Uterus (tissue), 4 donors: ENCODE results near the gene SERPINA4. TPM values are rescaled to one million over a fixed set of nuclear protein-coding genes. Genes with fewer than 3 reads are reported as not detected.

Experiments used
- DNase-seq, 2 donors: peaks; one replicate each; pipeline ENCODE4 v3.0.0-alpha.2; 2019 to 2020
- H3K27ac ChIP-seq, 2 donors: fragments of 200-600 bp; sonication (generic); 1 replicate in 1 of 2; 2 replicates in 1 of 2; pipeline ENCODE4 v1.5.1; 2016 to 2018
- H3K27me3 ChIP-seq, 2 donors: fragments of 200-600 bp; sonication (generic); one replicate each; pipeline ENCODE4 v1.5.1; 2018 to 2019; ENCODE audit warnings: control low read depth in 1 of 2
- H3K36me3 ChIP-seq, 2 donors: fragments of 200-600 bp; sonication (generic); one replicate each; pipeline ENCODE4 v1.5.1; 2019; ENCODE audit warnings: control low read depth in 1 of 2
- H3K4me1 ChIP-seq, 2 donors: fragments of 200-600 bp; sonication (generic); one replicate each; pipeline ENCODE4 v1.5.1; 2018 to 2019; ENCODE audit warnings: control low read depth in 1 of 2
- H3K4me3 ChIP-seq, 2 donors: fragments of 200-600 bp; sonication (generic); 1 replicate in 1 of 2; 2 replicates in 1 of 2; pipeline ENCODE4 v1.5.1; 2018 to 2019; ENCODE audit warnings: mild to moderate bottlenecking in 1 of 2
- H3K9me3 ChIP-seq, 2 donors: fragments of 200-600 bp; sonication (generic); one replicate each; pipeline ENCODE4 v1.5.1; 2019; ENCODE audit warnings: control low read depth in 1 of 2
- CTCF ChIP-seq, 4 experiments: fragments of 200-600 bp in 2 of 4; fragments of 450-650 bp in 2 of 4; sonication (generic) in 2 of 4; IDR thresholded peaks; one replicate each; pipeline ENCODE4 v1.5.1; 2016 to 2019; ENCODE audit warnings: antibody characterized with exemption in 4 of 4, mild to moderate bottlenecking in 2 of 4, moderate library complexity in 1 of 4
- POLR2A ChIP-seq, 2 donors: fragments of 450-650 bp; IDR thresholded peaks; one replicate each; pipeline ENCODE4 v1.6.1; 2016; ENCODE audit warnings: antibody characterized with exemption in 2 of 2, mild to moderate bottlenecking in 1 of 2, moderate library complexity in 1 of 2
- intact Hi-C: fragments of 100-400 bp; cut with DNase I; formaldehyde crosslinking; loops from one replicate; pipeline ENCODE4 v1.15.1; 2023; ENCODE audit warnings: low total_unique reads
- total RNA-seq, 4 donors: library from RNA; depleted of rRNA in 3 of 4; stranded (reverse); fragments of >200 nt in 3 of 4; gene quantifications; one replicate each; pipeline versions ENCODE4 v1.1.0 to v1.2.4, GENCODE V29; 2014 to 2023
- donor health status: DM: yes; HTN: yes; CAD: no.

The SERPINA4 gene
- total RNA-seq: under 1 TPM in 1 of 4 donors, not detected in 3; 0.28 TPM

DNA sequence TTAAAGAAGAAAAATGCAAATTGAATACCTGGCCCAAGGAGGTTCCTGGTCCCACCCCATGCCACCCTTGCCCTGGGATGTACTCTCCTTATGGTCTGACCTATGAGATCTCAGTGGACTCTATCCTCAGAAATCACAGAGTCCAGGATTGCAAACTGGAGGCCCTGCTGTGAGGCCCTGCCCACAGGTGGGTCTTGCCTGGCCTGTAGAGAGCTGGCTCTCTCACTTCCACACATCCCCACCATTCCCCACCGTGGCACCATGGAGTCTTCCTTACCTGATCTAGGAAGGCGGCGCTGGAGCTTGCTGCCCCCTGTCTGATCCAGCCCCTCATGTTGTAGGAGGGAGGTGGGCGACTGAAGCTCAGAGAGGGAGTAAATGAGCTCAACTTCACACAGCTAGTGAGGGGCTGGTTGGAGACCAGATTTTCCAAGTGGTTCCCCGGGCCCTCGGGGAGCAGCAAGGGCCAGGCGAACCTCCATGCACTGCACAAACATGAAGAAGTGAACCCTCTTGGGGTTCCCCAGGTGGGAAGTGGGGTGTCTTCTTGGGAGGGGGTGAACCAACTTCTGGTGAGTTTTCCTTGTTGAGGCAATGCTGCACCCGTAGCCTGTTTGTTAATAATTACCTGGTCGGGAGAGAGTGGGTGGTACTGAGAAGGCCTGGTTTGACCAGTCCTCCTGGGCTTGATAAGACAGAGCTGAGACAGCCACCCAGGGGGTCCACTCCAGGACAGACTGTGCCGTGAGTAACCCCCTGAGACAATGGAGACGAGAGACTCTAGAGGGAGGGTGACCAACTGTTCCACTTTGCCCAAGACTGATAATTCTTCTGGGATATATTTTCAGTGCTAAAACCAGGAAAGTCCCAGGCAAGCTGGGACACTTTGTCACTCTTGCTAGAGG lies at the start of gene SERPINA4:
Gene SERPINA4 (plus strand): TSS at position 692 of the 905 bp plus-strand sequence. CDS start 2,041 bp downstream, outside the sequence.
- intact Hi-C loops: no loop called here
- Histone ChIP-seq H3K9me3 (no peaks in the 10 kb centered on the region), H3K27me3 (no peaks in the 10 kb centered on the region), H3K4me3 (no peak within 1 kb of the TSS), H3K36me3 (no peaks in the 10 kb centered on the region), H3K4me1 (no peaks in the 10 kb centered on the region), H3K27ac (no peak within 1 kb of the TSS)
- DNase-seq: no peak
- no peak for TF ChIP-seq CTCF (IDR thresholded peaks at IDR 0.05)
- no peak for TF ChIP-seq POLR2A (IDR thresholded peaks at IDR 0.05)

DNA sequence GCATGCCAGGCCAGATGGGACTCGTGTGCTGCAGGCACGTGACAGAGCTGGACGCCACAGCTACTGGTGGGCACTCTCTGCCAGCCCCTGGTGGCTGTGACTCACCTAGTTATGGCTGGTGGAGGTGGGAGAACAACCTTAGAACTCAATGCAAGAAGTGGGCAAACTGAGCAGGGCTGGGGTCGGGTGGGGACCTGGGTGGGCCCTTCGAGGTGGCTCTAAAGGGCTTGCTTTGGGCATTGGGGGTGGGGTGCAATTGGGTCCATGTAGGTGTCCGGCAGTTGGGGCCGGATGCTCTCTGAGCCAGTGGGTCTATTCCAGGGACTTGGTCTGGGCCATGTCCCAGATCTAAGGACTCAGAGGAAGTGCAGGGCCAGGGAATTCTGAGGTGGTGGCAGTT lies 46.9 kb upstream of the SERPINA4 start:
- no peaks in the 10 kb centered on the region for H3K4me1 ChIP-seq
- no peak overlapping the region for H3K4me3 ChIP-seq
- H3K36me3 ChIP-seq: no peaks in the 10 kb centered on the region
- DNase-seq: no peak
- intact Hi-C loops: no loop called here
- no peaks in the 10 kb centered on the region for H3K27me3 ChIP-seq
- TF ChIP-seq CTCF (IDR thresholded peaks at IDR 0.05) (no peak), POLR2A (IDR thresholded peaks at IDR 0.05) (no peak)
- H3K27ac ChIP-seq: no peak overlapping the region
- no peaks in the 10 kb centered on the region for H3K9me3 ChIP-seq

DNA sequence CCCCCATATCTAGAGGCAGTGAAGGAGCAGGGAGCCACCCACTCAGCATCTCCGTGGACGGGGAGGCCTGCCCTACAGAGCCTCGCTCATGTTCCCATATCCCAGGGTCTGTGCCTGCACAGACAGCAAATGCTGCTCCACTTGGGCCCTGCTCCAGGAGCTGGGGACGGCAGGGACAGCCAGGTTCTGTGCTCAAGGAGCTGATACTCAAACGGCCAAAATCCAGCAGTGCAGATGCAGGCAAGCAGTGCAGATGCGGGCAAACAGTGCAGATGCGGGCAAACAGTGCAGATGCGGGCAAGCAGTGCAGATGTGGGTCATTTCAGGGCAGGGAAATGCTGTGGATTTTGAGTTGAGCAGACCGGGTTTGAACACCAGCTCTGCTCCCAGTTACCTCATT lies 45.8 kb upstream of the SERPINA4 start:
- H3K4me3 ChIP-seq: no peak overlapping the region
- intact Hi-C loops: no loop called here
- TF ChIP-seq CTCF (IDR thresholded peaks at IDR 0.05): no peak
- TF ChIP-seq POLR2A (IDR thresholded peaks at IDR 0.05): no peak
- no peak overlapping the region for H3K27ac ChIP-seq
- H3K27me3 ChIP-seq: no peaks in the 10 kb centered on the region
- DNase-seq: no peak
- H3K9me3 ChIP-seq: no peaks in the 10 kb centered on the region
- H3K4me1 ChIP-seq: no peaks in the 10 kb centered on the region
- no peaks in the 10 kb centered on the region for H3K36me3 ChIP-seq

DNA sequence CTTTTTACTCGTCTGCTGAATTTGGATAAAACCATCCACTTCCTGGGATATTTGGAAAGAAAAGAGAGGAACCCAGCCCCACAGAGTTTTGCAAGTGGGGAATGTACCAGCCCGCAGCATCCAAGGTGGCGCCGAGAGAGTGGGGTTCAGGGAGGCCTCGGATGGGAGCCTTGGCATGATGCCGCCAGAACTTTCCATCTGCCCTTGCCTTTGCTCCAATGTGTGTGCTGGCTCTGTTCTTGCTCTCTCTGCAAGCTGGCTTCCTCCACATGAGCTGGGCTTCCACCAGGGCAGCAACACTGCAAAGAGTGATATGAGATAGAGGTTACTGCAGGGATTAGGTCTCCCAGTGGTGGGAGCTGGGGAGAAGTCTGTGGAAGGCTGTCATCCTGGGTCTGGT lies 45.4 kb upstream of the SERPINA4 start:
- no peaks in the 10 kb centered on the region for H3K4me1 ChIP-seq
- no peak for DNase-seq
- H3K27ac ChIP-seq: no peak overlapping the region
- H3K9me3 ChIP-seq: no peaks in the 10 kb centered on the region
- H3K36me3 ChIP-seq: no peaks in the 10 kb centered on the region
- TF ChIP-seq CTCF (IDR thresholded peaks at IDR 0.05): no peak
- TF ChIP-seq POLR2A (IDR thresholded peaks at IDR 0.05): no peak
- no peaks in the 10 kb centered on the region for H3K27me3 ChIP-seq
- H3K4me3 ChIP-seq: no peak overlapping the region
- intact Hi-C loops: no loop called here

DNA sequence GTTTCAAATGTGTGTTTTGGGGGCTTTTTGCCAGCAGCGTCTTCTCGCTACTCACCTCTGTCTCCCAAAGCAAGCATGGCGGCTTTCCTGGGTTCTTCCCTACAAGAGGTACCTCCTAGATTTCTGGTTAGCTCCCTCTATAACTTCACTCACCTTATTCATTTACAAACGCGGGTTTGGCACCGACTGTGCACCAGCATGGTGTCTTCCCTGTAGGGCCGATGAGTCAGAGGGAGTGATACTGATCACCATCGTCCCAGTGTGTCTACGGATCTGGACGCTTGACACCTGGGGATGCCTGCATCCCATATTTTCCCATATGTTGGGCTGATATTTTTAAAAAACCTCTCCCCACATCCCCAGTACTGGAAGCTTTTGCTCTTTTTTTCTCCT lies 44.0 kb upstream of the SERPINA4 start:
- H3K4me3 ChIP-seq: no peak overlapping the region

More for the DNA sequence above, 44.0 kb upstream of the SERPINA4 start:
- H3K27me3 ChIP-seq: no peaks in the 10 kb centered on the region
- no peak for DNase-seq
- no peaks in the 10 kb centered on the region for H3K36me3 ChIP-seq
- no peaks in the 10 kb centered on the region for H3K9me3 ChIP-seq
- TF ChIP-seq CTCF (IDR thresholded peaks at IDR 0.05): no peak
- no peak overlapping the region for H3K27ac ChIP-seq
- no peaks in the 10 kb centered on the region for H3K4me1 ChIP-seq
- intact Hi-C loops: no loop called here
